Loucy (cell line): ENCODE results near the gene ATP5PO.

ENCODE experiments used
- H2AFZ ChIP-seq: fragments of 200-600 bp; sonication (generic); 2 replicates; pipeline ENCODE4 v1.6.0; 2016; ENCODE audit warnings: antibody characterized with exemption, mild to moderate bottlenecking, low read length, moderate library complexity
- H3F3A ChIP-seq: fragments of 200-600 bp; 2 replicates; pipeline ENCODE4 v1.6.0; 2016; ENCODE audit warnings: antibody characterized with exemption, low read depth, mild to moderate bottlenecking
- H3K27me3 ChIP-seq: fragments of 200-600 bp; sonication (generic); 2 replicates; pipeline ENCODE4 v1.6.1; 2014; ENCODE audit warnings: low read length, mild to moderate bottlenecking; ENCODE audit not compliant: insufficient read depth, poor library complexity, severe bottlenecking
- H3K36me3 ChIP-seq: fragments of 200-600 bp; sonication (generic); 2 replicates; pipeline ENCODE4 v1.6.1; 2016; ENCODE audit warnings: low read length; ENCODE audit not compliant: insufficient read depth
- H3K4me1 ChIP-seq: fragments of 200-600 bp; sonication (generic); 2 replicates; pipeline ENCODE4 v1.5.1; 2014; ENCODE audit warnings: low read length, mild to moderate bottlenecking; ENCODE audit not compliant: insufficient read depth, poor library complexity, severe bottlenecking
- H3K4me2 ChIP-seq: fragments of 200-600 bp; sonication (generic); 2 replicates; pipeline ENCODE4 v1.6.0; 2014; ENCODE audit warnings: antibody characterized with exemption, low read length, low read depth, mild to moderate bottlenecking; ENCODE audit not compliant: poor library complexity, severe bottlenecking
- H3K4me3 ChIP-seq: fragments of 200-600 bp; sonication (generic); 2 replicates; pipeline ENCODE4 v1.5.1; 2014; ENCODE audit warnings: low read length, mild to moderate bottlenecking, mixed read lengths; ENCODE audit not compliant: poor library complexity, severe bottlenecking
- H3K79me2 ChIP-seq: fragments of 200-600 bp; sonication (generic); 2 replicates; pipeline ENCODE4 v1.6.1; 2014; ENCODE audit warnings: low read length; ENCODE audit not compliant: insufficient read depth
- H3K9ac ChIP-seq: fragments of 200-600 bp; sonication (generic); 2 replicates; pipeline ENCODE4 v1.6.0; 2014; ENCODE audit warnings: mild to moderate bottlenecking, low read depth, low read length, moderate library complexity; ENCODE audit not compliant: poor library complexity, severe bottlenecking
- H3K9me2 ChIP-seq: fragments of 200-600 bp; sonication (generic); replicated peaks from 2 replicates; pipeline ENCODE4 v1.6.1; 2016; ENCODE audit warnings: low read depth, low read length, mixed read lengths
- H3K9me3 ChIP-seq: fragments of 200-600 bp; sonication (generic); 2 replicates; pipeline ENCODE4 v1.6.1; 2014; ENCODE audit warnings: mild to moderate bottlenecking, antibody characterized with exemption, low read length, low read depth; ENCODE audit not compliant: insufficient read depth
- H4K20me1 ChIP-seq: fragments of 200-600 bp; sonication (generic); 2 replicates; pipeline ENCODE4 v1.6.0; 2014; ENCODE audit warnings: antibody characterized with exemption, low read length, mild to moderate bottlenecking; ENCODE audit not compliant: insufficient read depth, poor library complexity, severe bottlenecking
- CTCF ChIP-seq: fragments of 200-600 bp; sonication (generic); conservative IDR thresholded peaks from 2 replicates; pipeline ENCODE4 v1.5.1; 2014; ENCODE audit warnings: mild to moderate bottlenecking, antibody characterized with exemption, low read length
- EZH2phosphoT487 ChIP-seq: fragments of 200-600 bp; IDR thresholded peaks from 2 replicates; pipeline ENCODE4 v1.6.1; 2018; ENCODE audit warnings: antibody characterized with exemption, mild to moderate bottlenecking, moderate library complexity, borderline replicate concordance

Gene ATP5PO

GRCh38 chr21:33916200-33916567 is 580 bp upstream of the ATP5PO start:
- peak overlapping the region; percentile 94 for H3K9ac ChIP-seq

GRCh38 chr21:33914188-33914587 is 1.4 kb downstream of the ATP5PO start:
- no peaks in the 10 kb centered on the region for H3F3A ChIP-seq
- H3K36me3 ChIP-seq: peaks cover 15% of the 10 kb centered on the region; the same call in 1 of the 2 replicates
- TF ChIP-seq EZH2phosphoT487 (no peak), CTCF (no peak)
- no peak overlapping the region for H2AFZ ChIP-seq
- no peaks in the 10 kb centered on the region for H3K9me2 ChIP-seq
- peak overlapping the region; percentile 94 for H3K4me2 ChIP-seq
- peaks cover 57% of the 10 kb centered on the region for H3K79me2 ChIP-seq
- H3K9me3 ChIP-seq: no peaks in the 10 kb centered on the region
- peak overlapping the region; percentile 87 for H3K4me3 ChIP-seq
- peak overlapping the region; percentile 94 for H3K9ac ChIP-seq
- peaks cover 10% of the 10 kb centered on the region for H4K20me1 ChIP-seq
- H3K4me1 ChIP-seq: peaks cover 35% of the 10 kb centered on the region
- H3K27me3 ChIP-seq: peaks cover 4% of the 10 kb centered on the region

More at GRCh38 chr21:33916200-33916567, 580 bp upstream of the ATP5PO start:
- Histone ChIP-seq H3F3A (no peaks in the 10 kb centered on the region), H4K20me1 (peaks cover 10% of the 10 kb centered on the region), H3K36me3 (peaks cover under 1% of the 10 kb centered on the region; the same call in 1 of the 2 replicates), H3K4me2 (peak overlapping the region; percentile 94), H3K9me3 (no peaks in the 10 kb centered on the region), H3K9me2 (no peaks in the 10 kb centered on the region), H3K79me2 (peaks cover 41% of the 10 kb centered on the region), H3K27me3 (peaks cover 4% of the 10 kb centered on the region), H2AFZ (peak overlapping the region; percentile 90), H3K4me3 (peak overlapping the region; percentile 87), H3K4me1 (peaks cover 29% of the 10 kb centered on the region)
- no peak for TF ChIP-seq CTCF
- no peak for TF ChIP-seq EZH2phosphoT487

GRCh38 chr21:33909756-33910155 is 5.8 kb downstream of the ATP5PO start:
- peaks cover 10% of the 10 kb centered on the region for H4K20me1 ChIP-seq
- H3K9ac ChIP-seq: peak overlapping the region; percentile 17
- H3K4me2 ChIP-seq: peak overlapping the region; percentile 39
- peaks cover 58% of the 10 kb centered on the region; the same call in 1 of the 2 replicates for H3K36me3 ChIP-seq
- TF ChIP-seq EZH2phosphoT487 (no peak), CTCF (no peak)
- no peaks in the 10 kb centered on the region for H3K9me3 ChIP-seq
- H2AFZ ChIP-seq: no peak overlapping the region
- no peaks in the 10 kb centered on the region for H3K9me2 ChIP-seq
- no peaks in the 10 kb centered on the region for H3F3A ChIP-seq
- peaks cover 25% of the 10 kb centered on the region for H3K4me1 ChIP-seq
- no peak overlapping the region for H3K4me3 ChIP-seq
- H3K27me3 ChIP-seq: no peaks in the 10 kb centered on the region
- H3K79me2 ChIP-seq: peaks cover 49% of the 10 kb centered on the region
